IMR-90 (cell line): Measurements from ENCODE around the gene GPR37. TPM values are rescaled to one million over a fixed set of nuclear protein-coding genes. Genes with fewer than 3 reads are reported as not detected.

ENCODE experiments used
- ATAC-seq: fragments of 200-7000 bp; cut with Tn5 transposase; 2 replicates; pipeline ENCODE4 v1.9.1; 2020; ENCODE audit warnings: low read depth, mild to moderate bottlenecking, moderate library complexity
- BruUV-seq: library from RNA; stranded (reverse); fragments of 400-500 nt; replicated peaks from 2 replicates; lab custom pipeline; 2021; lab: Mats Ljungman, UMichigan
- CTCF ChIA-PET: fragments of 300-600 bp; formaldehyde crosslinking; extraction: SDS; loops from one replicate; lab custom pipeline; 2021; ENCODE audit warnings: antibody characterized with exemption; lab: Yijun Ruan, JAX
- POLR2A ChIA-PET: fragments of 300-600 bp; sonication (Branson Sonifier 250); formaldehyde crosslinking; loops from one replicate; lab custom pipeline; 2022; ENCODE audit warnings: antibody characterized with exemption; ENCODE audit not compliant: unreplicated experiment; lab: Charles Lee
- DNase-seq: peaks from one replicate; pipeline ENCODE4 v3.0.0; 2013
- H2AFZ ChIP-seq: replicated peaks from 2 replicates; pipeline ENCODE3; 2013; ENCODE audit warnings: low read length, mild to moderate bottlenecking; ENCODE audit not compliant: poor library complexity
- H2AK5ac ChIP-seq: 2 replicates; pipeline ENCODE4 v1.6.1; 2013; ENCODE audit warnings: low read depth, low read length, inconsistent platforms
- H2AK9ac ChIP-seq: replicated peaks from 2 replicates; pipeline ENCODE3; 2013; ENCODE audit warnings: mild to moderate bottlenecking, low read depth, low read length, moderate library complexity; ENCODE audit not compliant: poor library complexity
- H2BK120ac ChIP-seq: 2 replicates; pipeline ENCODE4 v1.6.1; 2013; ENCODE audit warnings: low read depth, low read length, inconsistent platforms
- H2BK15ac ChIP-seq: 3 replicates; pipeline ENCODE4 v1.6.1; 2013; ENCODE audit warnings: low read depth, low read length, inconsistent platforms
- H2BK20ac ChIP-seq: 2 replicates; pipeline ENCODE4 v1.6.1; 2013; ENCODE audit warnings: low read depth, mild to moderate bottlenecking, inconsistent platforms, low read length, moderate library complexity
- H2BK5ac ChIP-seq: 2 replicates; pipeline ENCODE4 v1.6.1; 2013; ENCODE audit warnings: mild to moderate bottlenecking, low read depth, low read length, inconsistent platforms; ENCODE audit not compliant: poor library complexity, severe bottlenecking
- H3K14ac ChIP-seq: replicated peaks from 2 replicates; pipeline ENCODE4 v1.6.1; 2013; ENCODE audit warnings: low read depth, low read length, inconsistent platforms
- H3K18ac ChIP-seq: 2 replicates; pipeline ENCODE4 v1.6.1; 2013; ENCODE audit warnings: low read depth, low read length, control low read depth
- H3K23ac ChIP-seq: 2 replicates; pipeline ENCODE4 v1.6.1; 2013; ENCODE audit warnings: low read depth, low read length, inconsistent platforms
- H3K27ac ChIP-seq: 2 replicates; pipeline ENCODE4 v1.5.1; 2013; ENCODE audit warnings: mild to moderate bottlenecking, control low read depth, low read length; ENCODE audit not compliant: insufficient read depth
- H3K27me3 ChIP-seq: 2 replicates; pipeline ENCODE4 v1.6.1; 2013; ENCODE audit warnings: low read length; ENCODE audit not compliant: control insufficient read depth, insufficient read depth
- H3K36me3 ChIP-seq: 2 replicates; pipeline ENCODE4 v1.6.1; 2013; ENCODE audit warnings: low read length, mixed read lengths; ENCODE audit not compliant: control insufficient read depth, insufficient read depth
- H3K4ac ChIP-seq: 2 replicates; pipeline ENCODE4 v1.6.1; 2013; ENCODE audit warnings: low read depth, low read length, inconsistent platforms
- H3K4me1 ChIP-seq: 2 replicates; pipeline ENCODE4 v1.6.1; 2013; ENCODE audit warnings: low read length, mixed read lengths; ENCODE audit not compliant: control insufficient read depth, insufficient read depth
- H3K4me2 ChIP-seq: 2 replicates; pipeline ENCODE4 v1.6.1; 2013; ENCODE audit warnings: low read depth, mild to moderate bottlenecking, control low read depth, low read length, moderate library complexity
- H3K4me3 ChIP-seq: 2 replicates; pipeline ENCODE4 v1.5.1; 2013; ENCODE audit warnings: low read depth, mild to moderate bottlenecking, control low read depth, low read length, moderate library complexity; ENCODE audit not compliant: insufficient read depth
- H3K56ac ChIP-seq: 2 replicates; pipeline ENCODE4 v1.6.1; 2013; ENCODE audit warnings: low read length, inconsistent platforms; ENCODE audit not compliant: insufficient read depth; ENCODE audit errors: extremely low read depth
- H3K79me1 ChIP-seq, 2 experiments: 2 replicates each; pipeline ENCODE4 v1.6.1; 2013; ENCODE audit warnings: low read length in 2 of 2, inconsistent platforms in 1 of 2, low read depth in 1 of 2
- H3K9ac ChIP-seq: 2 replicates; pipeline ENCODE4 v1.6.1; 2013; ENCODE audit warnings: low read depth, low read length, control low read depth
- H3K9me1 ChIP-seq: 2 replicates; pipeline ENCODE4 v1.6.1; 2013; ENCODE audit warnings: low read length, inconsistent platforms; ENCODE audit not compliant: insufficient read depth
- H3K9me3 ChIP-seq: 2 replicates; pipeline ENCODE4 v1.6.1; 2013; ENCODE audit warnings: low read length; ENCODE audit not compliant: control insufficient read depth, insufficient read depth
- H4K20me1 ChIP-seq: 2 replicates; pipeline ENCODE4 v1.6.1; 2013; ENCODE audit warnings: low read length, inconsistent platforms; ENCODE audit not compliant: insufficient read depth
- H4K5ac ChIP-seq: 2 replicates; pipeline ENCODE4 v1.6.1; 2013; ENCODE audit warnings: mild to moderate bottlenecking, low read depth, low read length, control low read depth
- H4K8ac ChIP-seq, 2 experiments: 2 replicates each; pipeline ENCODE4 v1.6.1; 2013; ENCODE audit warnings: low read depth in 2 of 2, low read length in 2 of 2, control low read depth in 1 of 2, inconsistent platforms in 1 of 2
- H4K91ac ChIP-seq: 2 replicates; pipeline ENCODE4 v1.6.1; 2013; ENCODE audit warnings: low read depth, low read length, inconsistent platforms; ENCODE audit not compliant: insufficient read depth
- BHLHE40 ChIP-seq: fragments of 150-350 bp; IDR thresholded peaks from 2 replicates; pipeline ENCODE4 v1.6.1; 2016; ENCODE audit warnings: mild to moderate bottlenecking, low read depth, low read length
- CEBPB ChIP-seq: IDR thresholded peaks from 2 replicates; pipeline ENCODE4 v1.6.1; 2012; ENCODE audit warnings: low read depth, low read length, improper control_type of control experiment
- CHD1 ChIP-seq: IDR thresholded peaks from 2 replicates; pipeline ENCODE4 v1.6.1; 2012; ENCODE audit warnings: low read depth, low read length, improper control_type of control experiment
- CTCF ChIP-seq: conservative IDR thresholded peaks from 2 replicates; pipeline ENCODE4 v1.5.1; 2012; ENCODE audit warnings: mild to moderate bottlenecking, low read depth, low read length, improper control_type of control experiment
- FOS ChIP-seq: fragments of 150-350 bp; IDR thresholded peaks from 2 replicates; pipeline ENCODE4 v1.6.1; 2016; ENCODE audit warnings: low read depth, low read length
- MAFK ChIP-seq: IDR thresholded peaks from 2 replicates; pipeline ENCODE4 v1.6.1; 2012; ENCODE audit warnings: low read depth, low read length, improper control_type of control experiment
- MAZ ChIP-seq: IDR thresholded peaks from 2 replicates; pipeline ENCODE4 v1.6.1; 2012; ENCODE audit warnings: low read depth, mild to moderate bottlenecking, low read length, improper control_type of control experiment, moderate library complexity, borderline replicate concordance
- MXI1 ChIP-seq: IDR thresholded peaks from 2 replicates; pipeline ENCODE4 v1.6.1; 2012; ENCODE audit warnings: low read depth, mild to moderate bottlenecking, low read length, moderate library complexity, borderline replicate concordance
- POLR2A ChIP-seq: IDR thresholded peaks from 2 replicates; pipeline ENCODE4 v1.6.1; 2012; ENCODE audit warnings: mild to moderate bottlenecking, low read depth, low read length
- RAD21 ChIP-seq: IDR thresholded peaks from 2 replicates; pipeline ENCODE4 v1.6.1; 2012; ENCODE audit warnings: low read length, improper control_type of control experiment
- RCOR1 ChIP-seq: IDR thresholded peaks from 2 replicates; pipeline ENCODE4 v1.6.1; 2012; ENCODE audit warnings: mild to moderate bottlenecking, low read length, improper control_type of control experiment; ENCODE audit not compliant: insufficient replicate concordance
- SMC3 ChIP-seq: fragments of 150-350 bp; IDR thresholded peaks from 2 replicates; pipeline ENCODE4 v1.6.1; 2016; ENCODE audit warnings: low read depth, mild to moderate bottlenecking, antibody characterized with exemption, low read length, moderate library complexity
- WGBS, 2 experiments: methylation state at CpG; one replicate each; pipeline versions ENCODE4 v1.1.5 to v1.1.7; 2013; ENCODE audit warnings: missing lambda C conversion rate in 2 of 2; ENCODE audit not compliant: insufficient read length in 1 of 2; ENCODE audit errors: extremely low coverage in 2 of 2; 5-methylcytosine and 5-hydroxymethylcytosine counted together
- dilution Hi-C: fragments of 300-500 bp; cut with HindIII; formaldehyde crosslinking; loops from one replicate; pipeline ENCODE4 v1.14.3; 2018; ENCODE audit warnings: low sequenced_read_pairs; ENCODE audit not compliant: unreplicated experiment
- in situ Hi-C: fragments of 300-500 bp; cut with MboI; formaldehyde crosslinking; loops from 3 replicates; pipeline ENCODE4 v1.14.3; 2019; ENCODE audit warnings: low sequenced_read_pairs, inconsistent platforms, mixed read lengths
- intact Hi-C: fragments of 100-400 bp; cut with micrococcal nuclease; formaldehyde crosslinking; loops from 2 replicates; pipeline ENCODE4 v1.10.0; 2022
- polyA plus RNA-seq, 3 experiments: library from polyadenylated mRNA; depleted of rRNA; stranded (reverse); fragments of >200 nt; gene quantifications; 2 replicates each; pipeline ENCODE4 v1.2.3, GENCODE V29; 2012; ENCODE audit warnings: low replicate concordance in 1 of 3
- total RNA-seq: library from RNA; depleted of rRNA; stranded (reverse); fragments of >200 nt; gene quantifications from 2 replicates; pipeline ENCODE4 v1.2.3, GENCODE V29; 2012
- TF ChIP-seq, protein P1 (sequence below): fragments of 150-350 bp; IDR thresholded peaks from 2 replicates; pipeline ENCODE4 v1.6.1; 2016; ENCODE audit warnings: low read depth, mild to moderate bottlenecking, low read length, moderate library complexity, borderline replicate concordance
- TF ChIP-seq, protein P2 (sequence below): fragments of 150-350 bp; IDR thresholded peaks from 2 replicates; pipeline ENCODE4 v1.6.1; 2017; ENCODE audit warnings: mild to moderate bottlenecking, antibody characterized with exemption, low read length, low read depth

GPR37 gene
- total and polyA plus RNA-seq, 2 of the 4 experiments (the other 2 are of a cell fraction): 4.6 to 9.3 TPM

DNA sequence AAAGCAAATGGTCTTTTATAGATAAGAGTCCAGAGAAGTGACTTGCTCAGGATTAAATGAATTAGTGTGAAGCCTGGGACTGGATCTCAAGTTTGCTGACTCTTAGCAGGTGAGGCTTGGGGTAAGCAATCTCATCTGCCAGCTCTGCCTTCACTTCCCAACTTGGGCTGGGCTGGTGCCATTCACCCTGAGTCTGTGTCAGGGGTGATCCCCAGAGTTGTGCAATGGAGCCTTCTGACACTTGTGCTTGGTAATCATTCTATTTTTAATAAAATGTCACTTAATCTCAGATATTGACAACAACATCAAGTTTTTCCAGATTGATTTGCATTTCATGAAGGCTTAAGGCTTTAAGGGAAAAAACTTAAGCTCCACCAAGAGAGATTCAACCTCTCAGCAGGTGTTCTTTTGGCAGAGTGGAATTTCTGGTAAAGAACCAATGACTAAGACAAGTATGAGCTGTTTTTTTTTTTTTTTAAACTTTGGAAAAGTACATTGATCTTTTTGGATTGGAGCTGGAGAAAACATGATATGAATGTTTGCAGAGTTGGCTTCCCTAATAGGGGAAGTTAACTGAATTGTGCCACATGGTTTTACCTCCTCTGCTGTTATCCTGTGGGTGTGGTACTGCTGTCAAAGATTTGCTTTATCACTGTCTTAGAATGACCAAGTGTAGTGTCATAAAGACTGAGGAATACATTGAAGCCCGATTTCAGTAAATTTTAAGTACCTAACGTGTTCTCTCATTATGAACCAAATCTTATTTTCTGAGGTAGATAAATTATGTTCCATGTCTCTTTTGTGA, 48.6 kb upstream of the GPR37 start:
- Histone ChIP-seq H3K36me3 (no peaks in the 10 kb centered on the region), H3K9me1 (no peaks in the 10 kb centered on the region), H4K5ac (no peak overlapping the region), H4K20me1 (no peaks in the 10 kb centered on the region), H2BK120ac (no peak overlapping the region), H3K14ac (no peak overlapping the region), H3K4me1 (no peaks in the 10 kb centered on the region), H3K4ac (no peak overlapping the region), H3K23ac (no peak overlapping the region), H3K9me3 (no peaks in the 10 kb centered on the region), H3K18ac (no peak overlapping the region), H2AK9ac (no peak overlapping the region), H2BK5ac (no peak overlapping the region), H2AFZ (no peak overlapping the region), H3K79me1 (no peaks in the 10 kb centered on the region), H3K4me3 (no peak overlapping the region), H2AK5ac (no peak overlapping the region), H2BK15ac (no peak overlapping the region), H3K56ac (no peak overlapping the region), H3K27me3 (no peaks in the 10 kb centered on the region), H3K27ac (no peak overlapping the region), H2BK20ac (no peak overlapping the region), H4K91ac (no peak overlapping the region), H3K9ac (no peak overlapping the region), H4K8ac (no peak overlapping the region), H3K4me2 (no peak overlapping the region)
- dilution Hi-C loops (loop anchor here (25.0 kb wide), 1 partner anchor 652 kb away; no protein-coding TSS in a partner anchor), in situ Hi-C loops (no loop called here), intact Hi-C loops (no loop called here)
- TF ChIP-seq FOS (no peak), SMC3 (no peak), RCOR1 (no peak), CTCF (no peak), MAFK (no peak), RAD21 (no peak), CHD1 (no peak), MXI1 (no peak), POLR2A (no peak), BHLHE40 (no peak), MAZ (no peak), CEBPB (no peak)
- TF ChIP-seq, protein P1, sequence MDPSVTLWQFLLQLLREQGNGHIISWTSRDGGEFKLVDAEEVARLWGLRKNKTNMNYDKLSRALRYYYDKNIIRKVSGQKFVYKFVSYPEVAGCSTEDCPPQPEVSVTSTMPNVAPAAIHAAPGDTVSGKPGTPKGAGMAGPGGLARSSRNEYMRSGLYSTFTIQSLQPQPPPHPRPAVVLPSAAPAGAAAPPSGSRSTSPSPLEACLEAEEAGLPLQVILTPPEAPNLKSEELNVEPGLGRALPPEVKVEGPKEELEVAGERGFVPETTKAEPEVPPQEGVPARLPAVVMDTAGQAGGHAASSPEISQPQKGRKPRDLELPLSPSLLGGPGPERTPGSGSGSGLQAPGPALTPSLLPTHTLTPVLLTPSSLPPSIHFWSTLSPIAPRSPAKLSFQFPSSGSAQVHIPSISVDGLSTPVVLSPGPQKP: no peak
- TF ChIP-seq, protein P2, sequence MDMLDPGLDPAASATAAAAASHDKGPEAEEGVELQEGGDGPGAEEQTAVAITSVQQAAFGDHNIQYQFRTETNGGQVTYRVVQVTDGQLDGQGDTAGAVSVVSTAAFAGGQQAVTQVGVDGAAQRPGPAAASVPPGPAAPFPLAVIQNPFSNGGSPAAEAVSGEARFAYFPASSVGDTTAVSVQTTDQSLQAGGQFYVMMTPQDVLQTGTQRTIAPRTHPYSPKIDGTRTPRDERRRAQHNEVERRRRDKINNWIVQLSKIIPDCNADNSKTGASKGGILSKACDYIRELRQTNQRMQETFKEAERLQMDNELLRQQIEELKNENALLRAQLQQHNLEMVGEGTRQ: no peak
- WGBS, 2 experiments: no CpG with 5 or more reads among the region's 2 CpGs
- CTCF ChIA-PET: no interaction called here
- DNase-seq: no peak
- POLR2A ChIA-PET: no interaction called here
- no TSS peak for BruUV-seq
- ATAC-seq: no peak
